GM23338 (cell line): ENCODE results near the gene MAP4. TPM values are rescaled to one million over a fixed set of nuclear protein-coding genes. Genes with fewer than 3 reads are reported as not detected.

Experiments used
- ATAC-seq: fragments of 200-7000 bp; cut with Tn5 transposase; 3 replicates; pipeline ENCODE4 v1.9.1; 2020
- DNase-seq: peaks from one replicate; pipeline ENCODE4 v3.0.0-alpha.2; 2015; ENCODE audit warnings: low spot score
- H2AFZ ChIP-seq: fragments of 200-600 bp; sonication (generic); 2 replicates; pipeline ENCODE4 v1.8.0; 2016; ENCODE audit warnings: antibody characterized with exemption, mild to moderate bottlenecking, moderate library complexity
- H3F3A ChIP-seq: fragments of 200-600 bp; sonication (generic); replicated peaks from 2 replicates; pipeline ENCODE4 v1.8.0; 2017; ENCODE audit warnings: antibody characterized with exemption, mixed run types, low read depth
- H3K27ac ChIP-seq: fragments of 200-600 bp; sonication (generic); 2 replicates; pipeline ENCODE4 v1.6.1; 2016; ENCODE audit warnings: low read depth
- H3K27me3 ChIP-seq: fragments of 200-600 bp; sonication (generic); 2 replicates; pipeline ENCODE4 v1.8.0; 2016; ENCODE audit warnings: mild to moderate bottlenecking, mixed run types, moderate library complexity; ENCODE audit not compliant: insufficient read depth
- H3K36me3 ChIP-seq: fragments of 200-600 bp; sonication (generic); 2 replicates; pipeline ENCODE4 v1.8.0; 2016; ENCODE audit warnings: mild to moderate bottlenecking; ENCODE audit not compliant: insufficient read depth
- H3K4me1 ChIP-seq: fragments of 200-600 bp; sonication (generic); 2 replicates; pipeline ENCODE4 v1.8.0; 2016; ENCODE audit warnings: mild to moderate bottlenecking, moderate library complexity; ENCODE audit not compliant: insufficient read depth
- H3K4me2 ChIP-seq: fragments of 200-600 bp; sonication (generic); 2 replicates; pipeline ENCODE4 v1.7.1; 2017; ENCODE audit warnings: mixed run types
- H3K4me3 ChIP-seq: fragments of 200-600 bp; sonication (generic); 2 replicates; pipeline ENCODE4 v1.6.1; 2016; ENCODE audit warnings: mixed run types
- H3K79me2 ChIP-seq: fragments of 200-600 bp; sonication (generic); replicated peaks from 2 replicates; pipeline ENCODE4 v1.8.0; 2017; ENCODE audit warnings: mild to moderate bottlenecking; ENCODE audit not compliant: insufficient read depth
- H3K9me2 ChIP-seq: fragments of 200-600 bp; sonication (generic); 2 replicates; pipeline ENCODE4 v1.8.0; 2017; ENCODE audit not compliant: insufficient read depth
- H4K20me1 ChIP-seq: fragments of 200-600 bp; sonication (generic); replicated peaks from 2 replicates; pipeline ENCODE4 v1.8.0; 2017; ENCODE audit warnings: mild to moderate bottlenecking; ENCODE audit not compliant: insufficient read depth
- H3K27ac Mint-ChIP-seq: 2 replicates; pipeline ENCODE4 v1.8.0; 2020; ENCODE audit warnings: inconsistent platforms, mild to moderate bottlenecking, moderate library complexity, mixed read lengths
- H3K27me3 Mint-ChIP-seq: 3 replicates; pipeline ENCODE4 v1.8.0; 2022; ENCODE audit warnings: low read depth, mild to moderate bottlenecking, moderate library complexity, mixed read lengths, inconsistent platforms; ENCODE audit not compliant: insufficient read depth, poor library complexity
- H3K36me3 Mint-ChIP-seq: 3 replicates; pipeline ENCODE4 v1.8.0; 2021; ENCODE audit warnings: low read depth, mild to moderate bottlenecking, inconsistent platforms, moderate library complexity, mixed read lengths
- H3K4me1 Mint-ChIP-seq: 3 replicates; pipeline ENCODE4 v1.8.0; 2020; ENCODE audit warnings: mild to moderate bottlenecking, inconsistent platforms, mixed read lengths
- H3K4me3 Mint-ChIP-seq: 3 replicates; pipeline ENCODE4 v1.8.0; 2021; ENCODE audit warnings: moderate library complexity, mild to moderate bottlenecking, inconsistent platforms, mixed read lengths
- H3K9me3 Mint-ChIP-seq: 3 replicates; pipeline ENCODE4 v1.8.0; 2020; ENCODE audit warnings: moderate library complexity, mild to moderate bottlenecking, inconsistent platforms, mixed read lengths
- CREB1 ChIP-seq: fragments of 250-450 bp; sonication (Bioruptor Pico); IDR thresholded peaks from 2 replicates; pipeline ENCODE4 v1.5.0; 2020; ENCODE audit warnings: low read depth, mild to moderate bottlenecking, moderate library complexity
- EZH2 ChIP-seq: fragments of 200-600 bp; sonication (generic); IDR thresholded peaks from one replicate; pipeline ENCODE4 v1.8.0; 2017; ENCODE audit warnings: antibody characterized with exemption, mild to moderate bottlenecking, low read depth; ENCODE audit not compliant: unreplicated experiment
- EZH2phosphoT487 ChIP-seq: fragments of 200-600 bp; sonication (generic); IDR thresholded peaks from one replicate; pipeline ENCODE4 v1.8.1; 2018; ENCODE audit warnings: antibody characterized with exemption; ENCODE audit not compliant: unreplicated experiment
- JUNB ChIP-seq: IDR thresholded peaks from one replicate; pipeline ENCODE4 v1.6.1; 2016; ENCODE audit warnings: antibody characterized with exemption; ENCODE audit not compliant: unreplicated experiment
- NANOG ChIP-seq: IDR thresholded peaks from 2 replicates; pipeline ENCODE4 v1.6.1; 2016; ENCODE audit warnings: antibody characterized with exemption, borderline replicate concordance
- POLR2AphosphoS5 ChIP-seq: IDR thresholded peaks from 2 replicates; pipeline ENCODE4 v1.6.1; 2016; ENCODE audit warnings: antibody characterized with exemption, low read depth
- STAT1 ChIP-seq: IDR thresholded peaks from one replicate; pipeline ENCODE4 v1.6.1; 2016; ENCODE audit warnings: antibody characterized with exemption; ENCODE audit not compliant: unreplicated experiment
- ZNF114 ChIP-seq: fragments of 250-450 bp; sonication (Bioruptor Pico); IDR thresholded peaks from 2 replicates; pipeline ENCODE4 v1.5.0; 2020; ENCODE audit warnings: mild to moderate bottlenecking, moderate library complexity
- ZNF331 ChIP-seq: fragments of 250-450 bp; sonication (Bioruptor Pico); IDR thresholded peaks from 2 replicates; pipeline ENCODE4 v1.5.0; 2020; ENCODE audit warnings: low read depth, mild to moderate bottlenecking, moderate library complexity
- polyA plus RNA-seq: library from polyadenylated mRNA; unstranded; fragments of >200 nt; fragmentation: Nextera tagmentation; extraction: Ambion mirVana; gene quantifications from 2 replicates; pipeline ENCODE4 v1.2.1, GENCODE V29; 2016
- total RNA-seq: library from RNA; depleted of rRNA; stranded (reverse); fragments of >200 nt; shearing (Covaris generic); gene quantifications from 2 replicates; pipeline ENCODE4 v1.2.3, GENCODE V29; 2014
- TF ChIP-seq, protein P1 (sequence below), 2 experiments: fragments of 200-600 bp in 1 of 2; sonication (generic) in 1 of 2; conservative IDR thresholded peaks; 2 replicates each; pipeline versions ENCODE4 v1.5.1 to v1.6.1; 2016 to 2017; ENCODE audit warnings: antibody characterized with exemption in 2 of 2, low read depth in 2 of 2, mild to moderate bottlenecking in 2 of 2, moderate library complexity in 1 of 2
- TF ChIP-seq, protein P2 (sequence below): fragments of 250-450 bp; sonication (Bioruptor Pico); IDR thresholded peaks from 2 replicates; pipeline ENCODE4 v1.5.0; 2020; ENCODE audit warnings: mild to moderate bottlenecking, moderate library complexity
- TF ChIP-seq, protein P3 (sequence below): IDR thresholded peaks from 2 replicates; pipeline ENCODE4 v1.6.1; 2016; ENCODE audit warnings: antibody characterized with exemption

Gene MAP4
- total and polyA plus RNA-seq, 2 experiments from 2014 or later: 103 to 113 TPM

DNA sequence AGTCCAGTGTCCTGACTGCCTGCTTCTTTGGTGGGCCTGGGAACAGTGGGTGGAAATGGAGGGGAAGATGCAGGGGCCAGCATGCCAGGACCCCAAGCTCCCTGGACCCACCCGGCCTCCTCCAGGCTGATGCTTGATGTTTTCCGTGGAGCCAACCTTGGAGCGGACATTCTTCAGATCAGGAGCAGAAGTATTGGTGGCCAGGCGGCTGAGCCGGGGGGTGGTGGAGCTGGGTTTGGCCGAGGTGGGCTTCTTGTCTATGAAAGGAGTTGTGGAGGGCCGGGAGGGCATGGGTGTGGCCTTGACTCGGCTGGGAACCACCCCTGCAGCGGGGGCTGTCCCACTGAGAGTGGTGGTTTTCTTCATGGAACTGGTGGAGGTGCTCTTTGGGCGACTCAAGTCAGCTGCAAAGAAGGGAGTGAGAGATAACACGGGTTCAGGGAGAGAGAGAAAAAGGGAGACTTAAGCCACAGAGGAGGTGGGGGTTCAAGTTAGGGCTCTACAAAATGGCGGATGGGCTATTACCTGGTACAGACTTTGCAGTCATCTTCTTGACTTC is 145.4 kb downstream of the MAP4 start:
- H4K20me1 ChIP-seq: peaks cover 3% of the 10 kb centered on the region; the same call in 1 of the 2 replicates
- H3F3A ChIP-seq: 0 out of 2 replicates have a peak, but pooled peaks cover 7% of the 10 kb centered on the region
- H3K9me2 ChIP-seq: no peaks in the 10 kb centered on the region
- no peak overlapping the region for H2AFZ ChIP-seq
- H3K27ac ChIP-seq: no peak overlapping the region
- Mint-ChIP-seq H3K4me3 (no peak overlapping the region), H3K27ac (no peak overlapping the region), H3K27me3 (peaks cover 6% of the 10 kb centered on the region), H3K4me1 (peaks cover 9% of the 10 kb centered on the region), H3K36me3 (peaks cover 62% of the 10 kb centered on the region), H3K9me3 (no peaks in the 10 kb centered on the region)
- ATAC-seq (no peak), DNase-seq (no peak)
- no peaks in the 10 kb centered on the region for H3K27me3 ChIP-seq
- TF ChIP-seq, protein P1, sequence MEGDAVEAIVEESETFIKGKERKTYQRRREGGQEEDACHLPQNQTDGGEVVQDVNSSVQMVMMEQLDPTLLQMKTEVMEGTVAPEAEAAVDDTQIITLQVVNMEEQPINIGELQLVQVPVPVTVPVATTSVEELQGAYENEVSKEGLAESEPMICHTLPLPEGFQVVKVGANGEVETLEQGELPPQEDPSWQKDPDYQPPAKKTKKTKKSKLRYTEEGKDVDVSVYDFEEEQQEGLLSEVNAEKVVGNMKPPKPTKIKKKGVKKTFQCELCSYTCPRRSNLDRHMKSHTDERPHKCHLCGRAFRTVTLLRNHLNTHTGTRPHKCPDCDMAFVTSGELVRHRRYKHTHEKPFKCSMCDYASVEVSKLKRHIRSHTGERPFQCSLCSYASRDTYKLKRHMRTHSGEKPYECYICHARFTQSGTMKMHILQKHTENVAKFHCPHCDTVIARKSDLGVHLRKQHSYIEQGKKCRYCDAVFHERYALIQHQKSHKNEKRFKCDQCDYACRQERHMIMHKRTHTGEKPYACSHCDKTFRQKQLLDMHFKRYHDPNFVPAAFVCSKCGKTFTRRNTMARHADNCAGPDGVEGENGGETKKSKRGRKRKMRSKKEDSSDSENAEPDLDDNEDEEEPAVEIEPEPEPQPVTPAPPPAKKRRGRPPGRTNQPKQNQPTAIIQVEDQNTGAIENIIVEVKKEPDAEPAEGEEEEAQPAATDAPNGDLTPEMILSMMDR (conservative IDR thresholded peaks at IDR 0.05; ENCODE audit: low read depth in 2 of 2): no peak
- TF ChIP-seq ZNF331 (CRISPR knock-in tag): no peak
- TF ChIP-seq CREB1: no peak
- TF ChIP-seq POLR2AphosphoS5: no peak
- TF ChIP-seq JUNB: no peak
- TF ChIP-seq EZH2phosphoT487: no peak
- no peak for TF ChIP-seq NANOG
- no peak for TF ChIP-seq EZH2
- no peak for TF ChIP-seq STAT1
- TF ChIP-seq, protein P2, sequence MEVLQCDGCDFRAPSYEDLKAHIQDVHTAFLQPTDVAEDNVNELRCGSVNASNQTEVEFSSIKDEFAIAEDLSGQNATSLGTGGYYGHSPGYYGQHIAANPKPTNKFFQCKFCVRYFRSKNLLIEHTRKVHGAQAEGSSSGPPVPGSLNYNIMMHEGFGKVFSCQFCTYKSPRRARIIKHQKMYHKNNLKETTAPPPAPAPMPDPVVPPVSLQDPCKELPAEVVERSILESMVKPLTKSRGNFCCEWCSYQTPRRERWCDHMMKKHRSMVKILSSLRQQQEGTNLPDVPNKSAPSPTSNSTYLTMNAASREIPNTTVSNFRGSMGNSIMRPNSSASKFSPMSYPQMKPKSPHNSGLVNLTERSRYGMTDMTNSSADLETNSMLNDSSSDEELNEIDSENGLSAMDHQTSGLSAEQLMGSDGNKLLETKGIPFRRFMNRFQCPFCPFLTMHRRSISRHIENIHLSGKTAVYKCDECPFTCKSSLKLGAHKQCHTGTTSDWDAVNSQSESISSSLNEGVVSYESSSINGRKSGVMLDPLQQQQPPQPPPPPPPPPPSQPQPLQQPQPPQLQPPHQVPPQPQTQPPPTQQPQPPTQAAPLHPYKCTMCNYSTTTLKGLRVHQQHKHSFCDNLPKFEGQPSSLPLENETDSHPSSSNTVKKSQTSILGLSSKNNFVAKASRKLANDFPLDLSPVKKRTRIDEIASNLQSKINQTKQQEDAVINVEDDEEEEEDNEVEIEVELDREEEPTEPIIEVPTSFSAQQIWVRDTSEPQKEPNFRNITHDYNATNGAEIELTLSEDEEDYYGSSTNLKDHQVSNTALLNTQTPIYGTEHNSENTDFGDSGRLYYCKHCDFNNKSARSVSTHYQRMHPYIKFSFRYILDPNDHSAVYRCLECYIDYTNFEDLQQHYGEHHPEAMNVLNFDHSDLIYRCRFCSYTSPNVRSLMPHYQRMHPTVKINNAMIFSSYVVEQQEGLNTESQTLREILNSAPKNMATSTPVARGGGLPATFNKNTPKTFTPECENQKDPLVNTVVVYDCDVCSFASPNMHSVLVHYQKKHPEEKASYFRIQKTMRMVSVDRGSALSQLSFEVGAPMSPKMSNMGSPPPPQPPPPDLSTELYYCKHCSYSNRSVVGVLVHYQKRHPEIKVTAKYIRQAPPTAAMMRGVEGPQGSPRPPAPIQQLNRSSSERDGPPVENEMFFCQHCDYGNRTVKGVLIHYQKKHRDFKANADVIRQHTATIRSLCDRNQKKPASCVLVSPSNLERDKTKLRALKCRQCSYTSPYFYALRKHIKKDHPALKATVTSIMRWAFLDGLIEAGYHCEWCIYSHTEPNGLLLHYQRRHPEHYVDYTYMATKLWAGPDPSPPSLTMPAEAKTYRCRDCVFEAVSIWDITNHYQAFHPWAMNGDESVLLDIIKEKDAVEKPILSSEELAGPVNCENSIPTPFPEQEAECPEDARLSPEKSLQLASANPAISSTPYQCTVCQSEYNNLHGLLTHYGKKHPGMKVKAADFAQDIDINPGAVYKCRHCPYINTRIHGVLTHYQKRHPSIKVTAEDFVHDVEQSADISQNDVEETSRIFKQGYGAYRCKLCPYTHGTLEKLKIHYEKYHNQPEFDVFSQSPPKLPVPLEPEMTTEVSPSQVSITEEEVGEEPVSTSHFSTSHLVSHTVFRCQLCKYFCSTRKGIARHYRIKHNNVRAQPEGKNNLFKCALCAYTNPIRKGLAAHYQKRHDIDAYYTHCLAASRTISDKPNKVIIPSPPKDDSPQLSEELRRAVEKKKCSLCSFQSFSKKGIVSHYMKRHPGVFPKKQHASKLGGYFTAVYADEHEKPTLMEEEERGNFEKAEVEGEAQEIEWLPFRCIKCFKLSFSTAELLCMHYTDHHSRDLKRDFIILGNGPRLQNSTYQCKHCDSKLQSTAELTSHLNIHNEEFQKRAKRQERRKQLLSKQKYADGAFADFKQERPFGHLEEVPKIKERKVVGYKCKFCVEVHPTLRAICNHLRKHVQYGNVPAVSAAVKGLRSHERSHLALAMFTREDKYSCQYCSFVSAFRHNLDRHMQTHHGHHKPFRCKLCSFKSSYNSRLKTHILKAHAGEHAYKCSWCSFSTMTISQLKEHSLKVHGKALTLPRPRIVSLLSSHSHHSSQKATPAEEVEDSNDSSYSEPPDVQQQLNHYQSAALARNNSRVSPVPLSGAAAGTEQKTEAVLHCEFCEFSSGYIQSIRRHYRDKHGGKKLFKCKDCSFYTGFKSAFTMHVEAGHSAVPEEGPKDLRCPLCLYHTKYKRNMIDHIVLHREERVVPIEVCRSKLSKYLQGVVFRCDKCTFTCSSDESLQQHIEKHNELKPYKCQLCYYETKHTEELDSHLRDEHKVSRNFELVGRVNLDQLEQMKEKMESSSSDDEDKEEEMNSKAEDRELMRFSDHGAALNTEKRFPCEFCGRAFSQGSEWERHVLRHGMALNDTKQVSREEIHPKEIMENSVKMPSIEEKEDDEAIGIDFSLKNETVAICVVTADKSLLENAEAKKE (CRISPR knock-in tag): no peak
- TF ChIP-seq, protein P3, sequence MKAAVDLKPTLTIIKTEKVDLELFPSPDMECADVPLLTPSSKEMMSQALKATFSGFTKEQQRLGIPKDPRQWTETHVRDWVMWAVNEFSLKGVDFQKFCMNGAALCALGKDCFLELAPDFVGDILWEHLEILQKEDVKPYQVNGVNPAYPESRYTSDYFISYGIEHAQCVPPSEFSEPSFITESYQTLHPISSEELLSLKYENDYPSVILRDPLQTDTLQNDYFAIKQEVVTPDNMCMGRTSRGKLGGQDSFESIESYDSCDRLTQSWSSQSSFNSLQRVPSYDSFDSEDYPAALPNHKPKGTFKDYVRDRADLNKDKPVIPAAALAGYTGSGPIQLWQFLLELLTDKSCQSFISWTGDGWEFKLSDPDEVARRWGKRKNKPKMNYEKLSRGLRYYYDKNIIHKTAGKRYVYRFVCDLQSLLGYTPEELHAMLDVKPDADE: no peak
- no peak for TF ChIP-seq ZNF114
- H3K36me3 ChIP-seq: peaks cover 25% of the 10 kb centered on the region
- H3K79me2 ChIP-seq: no peaks in the 10 kb centered on the region
- no peak overlapping the region for H3K4me2 ChIP-seq
- no peak overlapping the region for H3K4me3 ChIP-seq
- H3K4me1 ChIP-seq: no peaks in the 10 kb centered on the region
